H1 (cell line): ENCODE results near the gene DCDC1. TPM values are rescaled to one million over a fixed set of nuclear protein-coding genes. Genes with fewer than 3 reads are reported as not detected.
A peak's percentile ranks its signal among the peaks of the same experiment; 100 is the strongest.

Experiments used
- CTCF ChIA-PET: fragments of 300-600 bp; sonication (Branson Sonifier 250); formaldehyde crosslinking; loops from one replicate; lab custom pipeline; 2021; ENCODE audit not compliant: partially characterized antibody; lab: Charles Lee
- POLR2A ChIA-PET: fragments of 300-600 bp; sonication (Branson Sonifier 250); formaldehyde crosslinking; loops from one replicate; lab custom pipeline; 2021; ENCODE audit warnings: inconsistent platforms; ENCODE audit not compliant: partially characterized antibody; lab: Charles Lee
- DNase-seq, 2 experiments: peaks; one replicate each; pipeline versions ENCODE4 v3.0.0 to v3.0.0-alpha.2; 2010 to 2022; ENCODE audit warnings: low spot score in 2 of 2, low read depth in 1 of 2, mixed read lengths in 1 of 2
- FAIRE-seq: peaks from 2 replicates; lab custom pipeline; 2011; peaks lifted over from hg19 to GRCh38; lab: Jason Lieb, UNC
- H2AFZ ChIP-seq: 2 replicates; pipeline ENCODE4 v1.8.1; 2012; ENCODE audit warnings: low read length, inconsistent platforms
- H2AK5ac ChIP-seq: 2 replicates; pipeline ENCODE4 v1.6.1; 2013; ENCODE audit warnings: low read depth, low read length
- H2BK120ac ChIP-seq: replicated peaks from 2 replicates; pipeline ENCODE3; 2013; ENCODE audit warnings: low read depth, low read length, inconsistent platforms
- H2BK12ac ChIP-seq: 2 replicates; pipeline ENCODE4 v1.6.1; 2013; ENCODE audit warnings: low read depth, low read length
- H2BK15ac ChIP-seq: 2 replicates; pipeline ENCODE4 v1.6.1; 2013; ENCODE audit warnings: low read length
- H2BK20ac ChIP-seq: 2 replicates; pipeline ENCODE4 v1.6.1; 2013; ENCODE audit warnings: low read length
- H2BK5ac ChIP-seq: 2 replicates; pipeline ENCODE4 v1.6.1; 2013; ENCODE audit warnings: low read depth, low read length
- H3K14ac ChIP-seq: 2 replicates; pipeline ENCODE4 v1.6.1; 2013; ENCODE audit warnings: inconsistent platforms; ENCODE audit not compliant: insufficient read length
- H3K18ac ChIP-seq: 2 replicates; pipeline ENCODE4 v1.6.1; 2013; ENCODE audit warnings: low read length; ENCODE audit errors: extremely low read depth
- H3K23ac ChIP-seq: 2 replicates; pipeline ENCODE4 v1.6.1; 2013; ENCODE audit warnings: inconsistent platforms; ENCODE audit not compliant: insufficient read length
- H3K23me2 ChIP-seq: 2 replicates; pipeline ENCODE4 v1.6.1; 2013; ENCODE audit warnings: low read depth, low read length
- H3K27ac ChIP-seq: 2 replicates; pipeline ENCODE4 v1.6.1; 2011; ENCODE audit warnings: low read depth, low read length, inconsistent platforms
- H3K27me3 ChIP-seq, 4 experiments: replicated peaks in 1 of 4; 1 replicate in 1 of 4; 2 replicates in 3 of 4; pipeline versions ENCODE4 v1.6.1 to v1.8.1; 2011 to 2013; ENCODE audit warnings: low read length in 3 of 4, mild to moderate bottlenecking in 3 of 4, inconsistent platforms in 2 of 4, mixed read lengths in 2 of 4, moderate library complexity in 1 of 4; ENCODE audit not compliant: control insufficient read depth in 3 of 4, insufficient read depth in 3 of 4; ENCODE audit errors: extremely low read depth in 1 of 4
- H3K36me3 ChIP-seq, 4 experiments: 2 replicates each; pipeline versions ENCODE4 v1.6.1 to v1.8.1; 2011 to 2013; ENCODE audit warnings: mild to moderate bottlenecking in 4 of 4, low read length in 3 of 4, moderate library complexity in 2 of 4, control low read depth in 1 of 4, inconsistent platforms in 1 of 4; ENCODE audit not compliant: insufficient read depth in 4 of 4, control insufficient read depth in 2 of 4
- H3K4ac ChIP-seq: replicated peaks from 2 replicates; pipeline ENCODE3; 2013; ENCODE audit warnings: low read length, low read depth, mixed read lengths, inconsistent platforms; ENCODE audit not compliant: insufficient read length
- H3K4me1 ChIP-seq, 4 experiments: replicated peaks in 1 of 4; 1 replicate in 1 of 4; 2 replicates in 3 of 4; pipeline versions ENCODE4 v1.6.1 to v1.8.1; 2011 to 2013; ENCODE audit warnings: low read length in 3 of 4, inconsistent platforms in 2 of 4, mixed read lengths in 1 of 4; ENCODE audit not compliant: insufficient read depth in 4 of 4, control insufficient read depth in 3 of 4
- H3K4me2 ChIP-seq, 2 experiments: 2 replicates each; pipeline versions ENCODE4 v1.6.1 to v1.8.1; 2011 to 2013; ENCODE audit warnings: low read depth in 2 of 2, low read length in 2 of 2, control low read depth in 1 of 2, inconsistent platforms in 1 of 2, mild to moderate bottlenecking in 1 of 2; ENCODE audit not compliant: insufficient read depth in 1 of 2
- H3K4me3 ChIP-seq, 4 experiments: fragments of 200-600, 300-600 bp in 1 of 4; sonication (generic), shearing (Covaris generic), sonication (Bioruptor Twin) in 1 of 4; 2 replicates each; pipeline versions ENCODE4 v1.5.1 to v1.8.1; 2011 to 2016; ENCODE audit warnings: low read length in 4 of 4, low read depth in 3 of 4, control low read depth in 2 of 4, inconsistent platforms in 2 of 4, mild to moderate bottlenecking in 2 of 4, mixed read lengths in 1 of 4, moderate library complexity in 1 of 4; ENCODE audit not compliant: insufficient read depth in 2 of 4; ENCODE audit errors: extremely low read depth in 1 of 4
- H3K56ac ChIP-seq: replicated peaks from 2 replicates; pipeline ENCODE3; 2013; ENCODE audit warnings: low read depth, mild to moderate bottlenecking, mixed read lengths, low read length, inconsistent platforms; ENCODE audit not compliant: insufficient read length
- H3K79me1 ChIP-seq: 2 replicates; pipeline ENCODE4 v1.6.1; 2013; ENCODE audit warnings: low read depth, low read length, control low read depth
- H3K79me2 ChIP-seq, 2 experiments: 2 replicates each; pipeline versions ENCODE4 v1.6.1 to v1.8.1; 2012 to 2013; ENCODE audit warnings: low read length in 2 of 2, mild to moderate bottlenecking in 2 of 2, inconsistent platforms in 1 of 2; ENCODE audit not compliant: insufficient read depth in 2 of 2, control insufficient read depth in 1 of 2
- H3K9ac ChIP-seq, 4 experiments: replicated peaks in 1 of 4; 1 replicate in 1 of 4; 2 replicates in 3 of 4; pipeline versions ENCODE4 v1.6.1 to v1.8.1; 2011 to 2013; ENCODE audit warnings: low read depth in 3 of 4, low read length in 3 of 4, control low read depth in 2 of 4, mild to moderate bottlenecking in 2 of 4, moderate library complexity in 2 of 4, inconsistent platforms in 1 of 4; ENCODE audit errors: extremely low read depth in 1 of 4
- H3K9me3 ChIP-seq, 2 experiments: 2 replicates each; pipeline versions ENCODE4 v1.6.1 to v1.8.1; 2012 to 2013; ENCODE audit warnings: mild to moderate bottlenecking in 2 of 2, moderate library complexity in 2 of 2, control low read depth in 1 of 2, inconsistent platforms in 1 of 2, low read depth in 1 of 2, low read length in 1 of 2, mixed read lengths in 1 of 2; ENCODE audit not compliant: insufficient read depth in 2 of 2
- H4K20me1 ChIP-seq, 2 experiments: replicated peaks in 1 of 2; 2 replicates each; pipeline versions ENCODE3 to v1.8.1; 2011 to 2013; ENCODE audit warnings: inconsistent platforms in 2 of 2, low read length in 2 of 2, mild to moderate bottlenecking in 1 of 2; ENCODE audit not compliant: insufficient read depth in 2 of 2, control insufficient read depth in 1 of 2
- H4K5ac ChIP-seq: 2 replicates; pipeline ENCODE4 v1.6.1; 2013; ENCODE audit warnings: low read length, low read depth, mixed read lengths, inconsistent platforms; ENCODE audit not compliant: insufficient read length
- H4K8ac ChIP-seq: 2 replicates; pipeline ENCODE4 v1.8.0; 2013; ENCODE audit warnings: mild to moderate bottlenecking, moderate library complexity, low read length, inconsistent platforms; ENCODE audit not compliant: insufficient read depth; ENCODE audit errors: extremely low read depth
- H4K91ac ChIP-seq: replicated peaks from 2 replicates; pipeline ENCODE3; 2013; ENCODE audit warnings: low read length, mixed read lengths, inconsistent platforms; ENCODE audit not compliant: insufficient read length
- CHD2 ChIP-seq: IDR thresholded peaks from 2 replicates; pipeline ENCODE4 v1.6.1; 2012; ENCODE audit warnings: low read length, improper control_type of control experiment
- HDAC2 ChIP-seq, 2 experiments: fragments of 300-600 bp in 1 of 2; sonication (generic) in 1 of 2; IDR thresholded peaks; 2 replicates each; pipeline ENCODE4 v1.6.1; 2011 to 2012; ENCODE audit warnings: low read depth in 2 of 2, low read length in 2 of 2, mild to moderate bottlenecking in 2 of 2, moderate library complexity in 2 of 2, borderline replicate concordance in 1 of 2, inconsistent platforms in 1 of 2
- HDAC6 ChIP-seq: IDR thresholded peaks from one replicate; pipeline ENCODE4 v1.7.1; 2012; ENCODE audit warnings: low read depth, mild to moderate bottlenecking, inconsistent platforms, low read length, moderate library complexity
- JUND ChIP-seq: IDR thresholded peaks from 2 replicates; pipeline ENCODE4 v1.6.1; 2011; ENCODE audit warnings: mild to moderate bottlenecking, improper control_type of control experiment, low read length
- PHF8 ChIP-seq: fragments of 200-600 bp; sonication (generic); conservative IDR thresholded peaks from 2 replicates; pipeline ENCODE4 v1.7.1; 2012; ENCODE audit warnings: low read depth, mild to moderate bottlenecking, inconsistent platforms, low read length, moderate library complexity
- SP2 ChIP-seq: IDR thresholded peaks from 2 replicates; pipeline ENCODE4 v1.6.1; 2012; ENCODE audit warnings: mild to moderate bottlenecking, low read length, inconsistent platforms
- WGBS, 2 experiments: shearing (Covaris generic) in 1 of 2; methylation state at CpG; one replicate each; pipeline versions ENCODE4 v1.1.6 to v1.1.7; 2013 to 2015; ENCODE audit warnings: low lambda C conversion rate in 2 of 2, mixed read lengths in 2 of 2, inconsistent platforms in 1 of 2, low coverage in 1 of 2, missing lambda C conversion rate in 1 of 2; ENCODE audit not compliant: insufficient replicate concordance in 2 of 2, insufficient coverage in 1 of 2, insufficient read length in 1 of 2; ENCODE audit errors: extremely low coverage in 1 of 2, missing lambda C conversion rate in 1 of 2; 5-methylcytosine and 5-hydroxymethylcytosine counted together
- polyA plus RNA-seq, 7 experiments: library from polyadenylated mRNA; depleted of rRNA in 3 of 7; stranded (reverse) in 5 of 7; unstranded in 2 of 7; fragments of >200 nt in 5 of 7; fragments of 200-250 nt in 2 of 7; gene quantifications; 1 replicate in 5 of 7; 2 replicates in 1 of 7; 4 replicates in 1 of 7; pipeline versions ENCODE4 v1.2.1 to v1.2.3, GENCODE V29; 2011 to 2013; ENCODE audit warnings: missing spikeins in 2 of 7, mixed read lengths in 2 of 7
- total RNA-seq: library from RNA; stranded (reverse); fragmentation: NEBNext Ultra II Directional; extraction: Animal tissue kit (Norgen Biotek cat#: 25700); gene quantifications from 2 replicates; pipeline ENCODE4 v1.2.1, GENCODE V29; 2021

DCDC1 gene
- total and polyA plus RNA-seq, 2 of the 8 experiments (the other 6 are each of a cell fraction or from before 2014, with no cell fraction given): 0.15 to 0.56 TPM

GRCh38 chr11:31050061-31050765 is 319.3 kb downstream of the DCDC1 start:
- Histone ChIP-seq H4K8ac (no peak overlapping the region), H3K27ac (no peak overlapping the region), H3K36me3 (no peaks in the 10 kb centered on the region), H3K23me2 (no peaks in the 10 kb centered on the region), H2AK5ac (no peak overlapping the region; the same call in 1 of the 2 replicates), H3K4me3 (no peak overlapping the region), H3K4me1 (0 out of 7 replicates have a peak, but pooled peaks cover 0 to 3% (median 0%) of the 10 kb centered on the region in 4 experiments), H4K5ac (no peak overlapping the region), H3K14ac (no peak overlapping the region), H4K20me1 (no peaks in the 10 kb centered on the region), H2BK120ac (no peak overlapping the region), H3K79me2 (no peaks in the 10 kb centered on the region), H2AFZ (no peak overlapping the region), H3K79me1 (no peaks in the 10 kb centered on the region), H2BK5ac (0 out of 2 replicates have a peak overlapping the region, but pooled peaks have one; percentile 44), H3K9me3 (no peaks in the 10 kb centered on the region), H2BK15ac (no peak overlapping the region), H3K27me3 (no peaks in the 10 kb centered on the region), H3K4me2 (no peak overlapping the region), H3K18ac (no peak overlapping the region), H3K9ac (no peak overlapping the region), H3K56ac (no peak overlapping the region), H2BK20ac (no peak overlapping the region), H3K4ac (no peak overlapping the region), H3K23ac (no peak overlapping the region), H4K91ac (no peak overlapping the region), H2BK12ac (no peak overlapping the region)
- FAIRE-seq (no peak), DNase-seq (no peak)
- POLR2A ChIA-PET: no interaction called here
- WGBS, 2 experiments: 92% methylated on average over 10 of the region's 10 CpGs; no CpG with 5 or more reads in 1 of the 2 experiments
- no peak for TF ChIP-seq HDAC6
- no peak for TF ChIP-seq JUND
- no peak for TF ChIP-seq SP2
- no peak for TF ChIP-seq HDAC2 (IDR thresholded peaks at IDR 0.05; ENCODE audit: borderline replicate concordance in 1 of 2, low read depth in 2 of 2, low read length in 2 of 2)
- no peak for TF ChIP-seq CHD2
- TF ChIP-seq PHF8: no peak
- CTCF ChIA-PET: interaction anchor here (0.9 to 2.5 kb wide), 5 partner anchors 10 to 288 kb away, joined by 3 to 9 read pairs (median 4); no protein-coding TSS in a partner anchor
